SJCRH30 (cell line): ENCODE measurements around the gene C13orf42. TPM values are rescaled to one million over a fixed set of nuclear protein-coding genes. Genes with fewer than 3 reads are reported as not detected.

Source experiments
- DNase-seq, 2 experiments: peaks; one replicate each; pipeline ENCODE4 v3.0.0-alpha.2; 2015 to 2020
- H3K27ac ChIP-seq: fragments of 250-450 bp; sonication (Bioruptor Pico); 2 replicates; pipeline ENCODE4 v1.5.1; 2020; ENCODE audit warnings: mild to moderate bottlenecking, moderate library complexity
- H3K27me3 ChIP-seq: fragments of 250-450 bp; sonication (Bioruptor Pico); 2 replicates; pipeline ENCODE4 v1.5.1; 2020; ENCODE audit warnings: mild to moderate bottlenecking, moderate library complexity
- H3K36me3 ChIP-seq: fragments of 250-450 bp; sonication (Bioruptor Pico); 2 replicates; pipeline ENCODE4 v1.5.1; 2020; ENCODE audit warnings: mild to moderate bottlenecking, moderate library complexity
- H3K4me1 ChIP-seq: fragments of 250-450 bp; sonication (Bioruptor Pico); 2 replicates; pipeline ENCODE4 v1.5.1; 2020; ENCODE audit warnings: mild to moderate bottlenecking, moderate library complexity
- H3K4me3 ChIP-seq: fragments of 250-450 bp; sonication (Bioruptor Pico); 2 replicates; pipeline ENCODE4 v1.5.1; 2020; ENCODE audit warnings: mild to moderate bottlenecking, moderate library complexity
- H3K9me3 ChIP-seq: fragments of 250-450 bp; sonication (Bioruptor Pico); replicated peaks from 2 replicates; pipeline ENCODE4 v1.5.1; 2020; ENCODE audit warnings: mild to moderate bottlenecking, moderate library complexity
- total RNA-seq: library from RNA; depleted of rRNA; stranded (reverse); fragments of >200 nt; shearing (Covaris generic); gene quantifications from 2 replicates; pipeline ENCODE4 v1.2.3, GENCODE V29; 2014; rRNA removed

The C13orf42 gene
- total RNA-seq, 1 experiment from 2014 or later: not detected

DNA sequence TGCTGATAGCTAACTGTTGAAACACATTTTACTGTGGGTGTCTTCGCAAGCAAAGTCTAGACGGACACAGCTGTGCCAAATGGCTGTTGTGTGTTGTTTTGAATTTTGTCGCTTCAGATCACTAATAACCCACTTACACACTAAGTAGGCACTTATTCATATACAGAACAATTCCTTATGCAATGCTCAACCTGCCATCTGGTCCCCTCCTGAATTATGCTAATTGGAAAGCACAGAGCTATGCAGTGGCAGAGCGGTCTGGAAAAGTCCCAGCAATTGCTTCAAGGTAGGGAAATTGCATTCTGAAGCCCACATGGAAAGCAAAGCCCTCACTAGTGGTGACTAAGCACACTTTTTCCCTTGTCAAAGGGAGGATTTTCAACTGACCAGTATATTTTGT is 69.9 kb downstream of the C13orf42 start:
- no peak overlapping the region for H3K27ac ChIP-seq
- DNase-seq: no peak
- no peaks in the 10 kb centered on the region for H3K9me3 ChIP-seq
- no peaks in the 10 kb centered on the region for H3K36me3 ChIP-seq
- no peaks in the 10 kb centered on the region for H3K27me3 ChIP-seq
- H3K4me1 ChIP-seq: no peaks in the 10 kb centered on the region
- no peak overlapping the region for H3K4me3 ChIP-seq

DNA sequence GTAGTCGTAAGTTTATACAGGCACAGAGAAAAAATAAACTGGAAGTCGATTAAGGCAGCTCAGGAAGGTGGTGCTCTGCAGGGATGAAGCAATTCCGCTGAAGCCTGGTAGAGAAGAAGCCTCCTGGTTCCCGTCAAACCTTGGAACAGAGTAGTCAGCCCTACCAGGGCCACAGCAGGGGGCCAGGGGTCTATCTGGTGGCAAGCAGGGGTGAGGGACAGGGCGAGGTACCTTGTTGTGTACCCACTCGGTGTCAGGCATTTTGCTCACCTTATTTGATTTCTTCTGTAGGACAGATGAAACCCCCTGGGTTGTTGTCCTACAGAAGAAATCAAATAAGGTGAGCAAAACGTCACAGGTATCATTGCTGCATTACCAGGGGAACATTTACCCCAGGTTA is 70.6 kb downstream of the C13orf42 start:
- DNase-seq: no peak
- H3K4me1 ChIP-seq: no peaks in the 10 kb centered on the region
- H3K27me3 ChIP-seq: no peaks in the 10 kb centered on the region
- H3K4me3 ChIP-seq: no peak overlapping the region
- no peaks in the 10 kb centered on the region for H3K36me3 ChIP-seq
- no peak overlapping the region for H3K27ac ChIP-seq
- no peaks in the 10 kb centered on the region for H3K9me3 ChIP-seq

DNA sequence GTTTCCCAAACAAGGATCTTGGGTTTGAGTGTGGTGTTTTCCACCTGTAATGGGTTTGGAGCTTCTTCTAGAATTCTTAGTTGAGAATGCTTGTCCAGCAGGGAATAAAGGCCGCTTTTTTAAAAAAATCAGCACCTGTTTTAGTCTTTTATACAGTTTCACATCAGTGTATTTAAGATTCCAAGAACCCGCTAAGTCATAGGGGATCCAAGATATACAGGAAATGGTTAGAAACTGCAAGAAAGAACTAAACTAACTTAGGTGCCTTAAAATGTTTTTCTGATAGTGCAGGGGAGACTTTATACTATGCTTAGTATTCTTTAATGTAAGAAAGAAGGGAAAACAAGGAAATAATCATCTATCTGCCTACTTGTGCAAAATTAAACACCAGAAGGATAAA is 74.7 kb downstream of the C13orf42 start:
- H3K9me3 ChIP-seq: no peaks in the 10 kb centered on the region
- no peak for DNase-seq
- H3K4me3 ChIP-seq: no peak overlapping the region
- no peaks in the 10 kb centered on the region for H3K4me1 ChIP-seq
- no peaks in the 10 kb centered on the region for H3K27me3 ChIP-seq
- H3K36me3 ChIP-seq: no peaks in the 10 kb centered on the region
- H3K27ac ChIP-seq: no peak overlapping the region

DNA sequence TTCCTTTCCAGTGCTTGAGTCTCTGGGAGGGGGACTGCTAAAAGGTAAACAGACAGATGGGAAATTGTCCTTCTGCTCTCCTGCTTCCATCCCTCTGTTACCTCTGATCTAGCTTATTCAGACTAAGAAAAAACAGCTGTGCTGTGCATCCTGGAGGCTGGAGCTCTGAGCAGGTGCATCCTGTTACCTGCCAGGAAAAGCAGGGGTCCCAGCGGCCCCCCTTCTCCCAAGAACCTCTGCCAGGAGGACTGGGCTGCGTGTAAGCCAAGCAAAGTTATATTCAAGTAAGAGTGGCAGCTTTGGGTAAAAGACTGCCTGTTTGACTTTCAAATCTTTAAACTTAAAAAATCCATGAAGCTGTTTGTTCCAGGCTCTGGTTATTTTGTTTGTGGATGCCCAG is 75.1 kb downstream of the C13orf42 start:
- Histone ChIP-seq H3K9me3 (no peaks in the 10 kb centered on the region), H3K27me3 (no peaks in the 10 kb centered on the region), H3K4me3 (no peak overlapping the region), H3K4me1 (no peaks in the 10 kb centered on the region), H3K36me3 (no peaks in the 10 kb centered on the region), H3K27ac (no peak overlapping the region)
- DNase-seq: no peak

DNA sequence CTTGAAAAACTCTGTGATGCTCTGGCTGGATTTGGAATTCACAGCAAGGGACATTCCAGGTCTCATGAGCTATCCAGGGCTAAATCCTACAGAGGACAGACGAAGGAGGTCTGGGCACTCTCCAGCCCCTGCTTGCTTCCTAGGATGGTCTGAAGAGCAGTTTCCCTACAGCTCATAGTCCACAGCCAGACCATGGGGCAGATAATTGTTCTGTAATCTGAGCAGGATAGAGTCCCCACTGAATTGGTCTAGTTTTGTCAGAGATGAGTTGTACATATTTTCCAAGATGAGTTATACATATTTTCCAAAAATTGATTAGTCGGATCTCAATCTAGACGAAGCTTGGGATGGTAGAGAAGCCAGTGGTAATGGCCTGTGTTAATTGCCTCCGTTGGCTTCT is 75.6 kb downstream of the C13orf42 start:
- no peak for DNase-seq
- no peaks in the 10 kb centered on the region; the same call in 1 of the 2 replicates for H3K9me3 ChIP-seq
- no peaks in the 10 kb centered on the region for H3K27me3 ChIP-seq
- no peaks in the 10 kb centered on the region for H3K36me3 ChIP-seq
- no peaks in the 10 kb centered on the region for H3K4me1 ChIP-seq
- H3K4me3 ChIP-seq: no peak overlapping the region
- no peak overlapping the region for H3K27ac ChIP-seq

DNA sequence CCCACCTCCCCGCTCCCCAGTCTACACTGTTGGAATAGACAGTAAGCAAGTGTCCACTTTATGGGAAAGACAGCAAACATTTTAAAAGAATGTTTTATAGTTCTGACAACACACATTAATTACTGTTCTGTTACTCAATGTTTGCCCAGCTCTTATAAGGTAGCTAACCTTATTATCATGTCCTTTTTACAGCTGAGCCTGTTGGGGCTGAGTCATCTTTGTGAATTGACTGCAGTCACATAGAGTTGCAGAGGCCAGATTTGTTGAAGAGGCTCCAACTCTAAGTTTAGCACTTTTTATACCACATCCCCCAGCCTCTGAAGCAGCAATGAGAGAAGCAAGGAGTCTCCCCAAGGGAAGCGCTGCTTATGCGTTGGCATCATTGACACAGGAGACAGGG is 76.2 kb downstream of the C13orf42 start:
- no peak overlapping the region for H3K4me3 ChIP-seq
- no peak overlapping the region for H3K27ac ChIP-seq
- no peaks in the 10 kb centered on the region for H3K4me1 ChIP-seq
- H3K36me3 ChIP-seq: no peaks in the 10 kb centered on the region
- H3K27me3 ChIP-seq: no peaks in the 10 kb centered on the region
- no peaks in the 10 kb centered on the region; the same call in 1 of the 2 replicates for H3K9me3 ChIP-seq
- no peak for DNase-seq

DNA sequence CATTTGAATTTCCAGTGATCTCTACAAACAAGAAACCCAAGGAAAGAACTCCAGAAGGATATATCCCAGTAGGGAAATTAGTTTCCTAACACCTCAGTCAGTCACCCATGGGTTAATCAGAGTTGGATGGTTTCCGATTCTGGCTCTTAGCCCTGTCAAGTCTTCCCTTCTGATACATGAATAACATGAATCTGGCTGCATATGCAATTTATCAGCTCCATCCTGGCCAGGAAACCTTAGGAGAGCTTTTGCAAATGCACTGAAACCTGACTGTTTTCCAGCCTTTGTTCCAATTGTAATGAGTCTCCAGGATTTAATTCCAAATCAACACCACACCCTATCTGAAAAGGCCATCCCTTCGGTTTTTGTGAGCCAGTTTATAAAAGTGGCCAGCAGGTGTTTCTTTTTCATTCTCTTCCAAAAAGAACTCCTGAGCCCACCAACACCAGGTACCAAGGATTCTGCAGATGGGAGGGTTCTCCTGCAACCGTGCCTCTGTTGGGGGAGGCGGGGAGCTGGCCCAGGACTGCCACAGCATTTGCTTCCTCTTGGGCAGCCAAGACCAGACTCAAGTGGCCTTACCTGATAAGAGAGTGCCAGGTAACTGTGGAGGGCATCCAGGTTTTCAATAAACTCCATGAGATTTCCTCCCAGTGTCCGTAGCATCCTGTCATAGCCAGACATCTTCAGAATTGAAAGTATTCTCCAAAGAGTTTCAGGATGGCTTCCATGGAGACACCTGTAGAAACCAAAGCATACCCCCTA is 77.5 kb downstream of the C13orf42 start:
- Histone ChIP-seq H3K36me3 (no peaks in the 10 kb centered on the region), H3K4me1 (no peaks in the 10 kb centered on the region), H3K4me3 (no peak overlapping the region), H3K27ac (no peak overlapping the region), H3K27me3 (no peaks in the 10 kb centered on the region), H3K9me3 (no peaks in the 10 kb centered on the region; the same call in 1 of the 2 replicates)
- DNase-seq: no peak

DNA sequence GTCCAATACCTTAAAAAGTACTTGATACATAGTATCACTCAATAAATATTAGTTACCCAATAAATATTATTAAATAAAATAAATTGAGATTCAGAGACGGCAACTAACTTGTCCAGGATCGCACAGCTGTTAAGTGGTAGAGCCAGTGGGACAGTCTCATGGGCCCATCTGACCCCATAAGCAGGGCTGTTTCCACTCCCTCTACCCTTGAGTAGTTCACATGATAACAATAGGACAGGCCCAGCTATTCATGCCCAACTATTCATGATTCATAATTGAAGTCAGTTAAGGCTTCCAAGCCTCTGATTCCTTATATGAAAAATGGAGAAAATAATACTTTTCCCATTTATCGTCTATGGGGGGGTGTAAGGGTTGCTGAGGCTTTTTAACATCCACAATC is 78.2 kb downstream of the C13orf42 start:
- Histone ChIP-seq H3K4me3 (no peak overlapping the region), H3K36me3 (no peaks in the 10 kb centered on the region), H3K27ac (no peak overlapping the region), H3K4me1 (no peaks in the 10 kb centered on the region), H3K9me3 (no peaks in the 10 kb centered on the region; the same call in 1 of the 2 replicates), H3K27me3 (no peaks in the 10 kb centered on the region; the same call in 1 of the 2 replicates)
- no peak for DNase-seq

Other genes with a start within 250 kb of the C13orf42 start
- 93.9 and 108 TPM in 2 replicates for gene RNASEH2B, start 201.5 kb downstream of the C13orf42 start, total RNA-seq
- 0.45 and 0.73 TPM in 2 replicates for gene FAM124A, start 111.1 kb upstream of the C13orf42 start, total RNA-seq
- not detected in 2 replicates for gene SERPINE3, start 228.4 kb upstream of the C13orf42 start, total RNA-seq